SJCRH30 (cell line): ENCODE results near the gene ULBP1. TPM values are rescaled to one million over a fixed set of nuclear protein-coding genes. Genes with fewer than 3 reads are reported as not detected.
A peak's percentile ranks its signal among the peaks of the same experiment; 100 is the strongest.
"Not testable (repeated sequence)": the region's sequence is repeated elsewhere in the genome, so short reads cannot be mapped to it uniquely, and the experiment has no call there.

Source experiments
- DNase-seq, 2 experiments: peaks; one replicate each; pipeline ENCODE4 v3.0.0-alpha.2; 2015 to 2020
- H3K27ac ChIP-seq: fragments of 250-450 bp; sonication (Bioruptor Pico); 2 replicates; pipeline ENCODE4 v1.5.1; 2020; ENCODE audit warnings: mild to moderate bottlenecking, moderate library complexity
- H3K27me3 ChIP-seq: fragments of 250-450 bp; sonication (Bioruptor Pico); 2 replicates; pipeline ENCODE4 v1.5.1; 2020; ENCODE audit warnings: mild to moderate bottlenecking, moderate library complexity
- H3K36me3 ChIP-seq: fragments of 250-450 bp; sonication (Bioruptor Pico); 2 replicates; pipeline ENCODE4 v1.5.1; 2020; ENCODE audit warnings: mild to moderate bottlenecking, moderate library complexity
- H3K4me1 ChIP-seq: fragments of 250-450 bp; sonication (Bioruptor Pico); 2 replicates; pipeline ENCODE4 v1.5.1; 2020; ENCODE audit warnings: mild to moderate bottlenecking, moderate library complexity
- H3K4me3 ChIP-seq: fragments of 250-450 bp; sonication (Bioruptor Pico); 2 replicates; pipeline ENCODE4 v1.5.1; 2020; ENCODE audit warnings: mild to moderate bottlenecking, moderate library complexity
- H3K9me3 ChIP-seq: fragments of 250-450 bp; sonication (Bioruptor Pico); replicated peaks from 2 replicates; pipeline ENCODE4 v1.5.1; 2020; ENCODE audit warnings: mild to moderate bottlenecking, moderate library complexity
- total RNA-seq: library from RNA; depleted of rRNA; stranded (reverse); fragments of >200 nt; shearing (Covaris generic); gene quantifications from 2 replicates; pipeline ENCODE4 v1.2.3, GENCODE V29; 2014

Gene ULBP1
- total RNA-seq, 1 experiment from 2014 or later: 1.7 TPM

GRCh38 chr6:149990661-149991471, 27.1 kb downstream of the ULBP1 start:
- DNase-seq: peak; percentile 45 to 57
- H3K36me3 ChIP-seq: no peaks in the 10 kb centered on the region
- H3K4me3 ChIP-seq: peak overlapping the region; percentile 53
- no peak overlapping the region for H3K27ac ChIP-seq
- peaks cover 39% of the 10 kb centered on the region; the same call in 1 of the 2 replicates for H3K27me3 ChIP-seq
- H3K4me1 ChIP-seq: peaks cover 9% of the 10 kb centered on the region; the same call in 1 of the 2 replicates
- H3K9me3 ChIP-seq: no peaks in the 10 kb centered on the region; the same call in 1 of the 2 replicates

DNA sequence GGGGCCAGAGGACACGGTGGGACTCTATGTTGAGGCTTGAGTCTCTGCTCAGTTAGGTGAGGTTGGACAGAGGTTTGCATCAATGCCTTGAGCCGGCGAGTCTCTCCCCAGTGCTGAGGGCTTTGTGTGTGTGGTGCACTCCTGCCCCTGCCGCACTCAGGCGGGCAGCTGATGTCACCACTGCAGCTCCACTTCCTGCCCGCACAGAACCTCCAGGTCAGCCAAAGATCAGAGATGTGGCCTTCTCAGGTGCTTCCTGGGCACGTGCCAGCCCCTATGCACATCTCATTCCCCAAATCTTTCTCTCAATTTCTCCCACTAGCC, 27.7 kb downstream of the ULBP1 start:
- H3K9me3 ChIP-seq, H3K36me3 ChIP-seq, H3K27ac ChIP-seq: not testable (repeated sequence)
- Histone ChIP-seq H3K27me3 (peaks cover 34% of the 10 kb centered on the region; the same call in 1 of the 2 replicates), H3K4me1 (peaks cover 15% of the 10 kb centered on the region; the same call in 1 of the 2 replicates), H3K4me3 (peak overlapping the region; percentile 53)
- DNase-seq: peak in 1 of 2 experiments; percentile 43

DNA sequence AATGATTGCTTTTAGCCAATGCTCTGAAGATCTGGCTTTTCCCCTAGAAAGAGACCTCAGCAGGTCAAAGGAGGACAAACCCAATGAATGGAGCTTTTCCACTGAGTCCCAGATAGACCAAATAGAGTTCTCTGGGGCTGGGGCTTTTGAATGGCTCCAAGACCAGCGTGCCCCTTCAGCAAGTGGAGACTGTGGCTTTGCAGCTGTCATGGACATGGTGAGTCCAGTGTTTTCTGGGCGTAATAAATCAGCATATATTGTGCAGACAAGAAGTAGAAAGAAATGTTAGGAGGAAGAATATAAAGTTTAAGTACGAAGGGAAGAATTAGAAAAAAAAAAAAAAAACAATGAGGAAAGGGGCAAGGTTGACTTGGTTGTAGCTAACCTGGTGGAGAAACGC, 28.1 kb downstream of the ULBP1 start:
- Histone ChIP-seq H3K36me3 (no peaks in the 10 kb centered on the region), H3K27me3 (peaks cover 33% of the 10 kb centered on the region; the same call in 1 of the 2 replicates), H3K27ac (no peak overlapping the region), H3K9me3 (no peaks in the 10 kb centered on the region; the same call in 1 of the 2 replicates), H3K4me3 (no peak overlapping the region), H3K4me1 (peaks cover 17% of the 10 kb centered on the region; the same call in 1 of the 2 replicates)
- DNase-seq: peak in 1 of 2 experiments; percentile 29

GRCh38 chr6:149995235-149995750, 31.6 kb downstream of the ULBP1 start:
- Histone ChIP-seq H3K27me3 (peaks cover 8% of the 10 kb centered on the region; the same call in 1 of the 2 replicates), H3K4me1 (peaks cover 17% of the 10 kb centered on the region; the same call in 1 of the 2 replicates), H3K9me3 (no peaks in the 10 kb centered on the region), H3K27ac (no peak overlapping the region), H3K4me3 (no peak overlapping the region), H3K36me3 (no peaks in the 10 kb centered on the region)
- DNase-seq: no peak

DNA sequence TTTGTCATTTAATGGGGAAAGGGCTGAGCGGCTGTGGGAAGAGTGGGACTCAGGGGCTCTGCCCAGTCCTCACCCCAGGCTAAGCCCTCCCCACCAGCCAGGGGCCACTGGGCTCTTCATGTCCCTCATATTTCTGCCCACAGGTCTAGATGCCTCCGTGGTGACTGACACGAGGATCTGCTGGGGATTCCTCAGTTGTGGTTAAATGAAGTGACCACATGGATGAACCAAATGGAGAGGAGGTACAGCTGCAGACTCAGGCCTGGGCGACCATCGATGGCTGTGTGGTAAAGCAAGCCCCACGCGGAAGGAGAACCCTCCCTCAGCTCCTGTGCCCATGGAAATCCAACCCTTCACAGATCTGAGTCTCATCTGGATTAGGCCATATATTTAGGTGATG, 32.2 kb downstream of the ULBP1 start:
- DNase-seq: peak; percentile 52 to 53
- H3K4me1 ChIP-seq: peaks cover 17% of the 10 kb centered on the region; the same call in 1 of the 2 replicates
- peaks cover 3% of the 10 kb centered on the region; the same call in 1 of the 2 replicates for H3K27me3 ChIP-seq
- H3K36me3 ChIP-seq: no peaks in the 10 kb centered on the region
- no peak overlapping the region for H3K27ac ChIP-seq
- no peaks in the 10 kb centered on the region for H3K9me3 ChIP-seq
- no peak overlapping the region for H3K4me3 ChIP-seq

GRCh38 chr6:149999636-150000035, 35.9 kb downstream of the ULBP1 start:
- Histone ChIP-seq H3K27me3 (0 out of 2 replicates have a peak, but pooled peaks cover 3% of the 10 kb centered on the region), H3K4me1 (peaks cover 10% of the 10 kb centered on the region; the same call in 1 of the 2 replicates), H3K9me3 (no peaks in the 10 kb centered on the region), H3K36me3 (no peaks in the 10 kb centered on the region), H3K4me3 (no peak overlapping the region), H3K27ac (no peak overlapping the region)
- DNase-seq: no peak

GRCh38 chr6:150001295-150002008, 37.7 kb downstream of the ULBP1 start:
- Histone ChIP-seq H3K9me3 (no peaks in the 10 kb centered on the region), H3K27me3 (no peaks in the 10 kb centered on the region), H3K27ac (no peak overlapping the region), H3K4me1 (peaks cover 6% of the 10 kb centered on the region; the same call in 1 of the 2 replicates), H3K4me3 (no peak overlapping the region), H3K36me3 (no peaks in the 10 kb centered on the region)
- DNase-seq: no peak

GRCh38 chr6:150002710-150003109, 39.0 kb downstream of the ULBP1 start:
- H3K4me1 ChIP-seq: peaks cover 4% of the 10 kb centered on the region; the same call in 1 of the 2 replicates
- H3K9me3 ChIP-seq: no peaks in the 10 kb centered on the region
- H3K36me3 ChIP-seq: no peaks in the 10 kb centered on the region
- H3K27ac ChIP-seq: no peak overlapping the region
- no peaks in the 10 kb centered on the region for H3K27me3 ChIP-seq
- DNase-seq: no peak
- H3K4me3 ChIP-seq: no peak overlapping the region

DNA sequence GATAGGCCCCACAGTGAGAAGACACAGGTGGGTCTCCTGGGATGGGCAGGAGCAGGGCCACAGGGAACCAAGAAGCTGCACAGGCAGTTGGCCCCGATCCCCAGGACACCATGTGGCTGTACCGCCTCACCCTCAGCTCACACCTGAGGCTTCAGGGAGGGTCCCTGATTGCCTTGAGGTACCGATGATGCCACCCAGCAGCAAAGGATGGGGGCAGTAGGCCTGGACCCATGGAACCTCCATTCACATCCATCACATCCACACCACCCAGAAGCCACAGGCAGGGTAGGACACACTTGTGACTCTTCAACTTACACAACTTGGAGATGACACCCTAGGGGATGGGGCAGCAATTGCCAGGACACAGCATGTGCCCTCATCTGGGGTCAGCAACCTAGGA, 39.9 kb downstream of the ULBP1 start:
- not testable (repeated sequence) for H3K4me1 ChIP-seq, H3K27me3 ChIP-seq, H3K27ac ChIP-seq, H3K9me3 ChIP-seq, H3K36me3 ChIP-seq, H3K4me3 ChIP-seq, DNase-seq

DNA sequence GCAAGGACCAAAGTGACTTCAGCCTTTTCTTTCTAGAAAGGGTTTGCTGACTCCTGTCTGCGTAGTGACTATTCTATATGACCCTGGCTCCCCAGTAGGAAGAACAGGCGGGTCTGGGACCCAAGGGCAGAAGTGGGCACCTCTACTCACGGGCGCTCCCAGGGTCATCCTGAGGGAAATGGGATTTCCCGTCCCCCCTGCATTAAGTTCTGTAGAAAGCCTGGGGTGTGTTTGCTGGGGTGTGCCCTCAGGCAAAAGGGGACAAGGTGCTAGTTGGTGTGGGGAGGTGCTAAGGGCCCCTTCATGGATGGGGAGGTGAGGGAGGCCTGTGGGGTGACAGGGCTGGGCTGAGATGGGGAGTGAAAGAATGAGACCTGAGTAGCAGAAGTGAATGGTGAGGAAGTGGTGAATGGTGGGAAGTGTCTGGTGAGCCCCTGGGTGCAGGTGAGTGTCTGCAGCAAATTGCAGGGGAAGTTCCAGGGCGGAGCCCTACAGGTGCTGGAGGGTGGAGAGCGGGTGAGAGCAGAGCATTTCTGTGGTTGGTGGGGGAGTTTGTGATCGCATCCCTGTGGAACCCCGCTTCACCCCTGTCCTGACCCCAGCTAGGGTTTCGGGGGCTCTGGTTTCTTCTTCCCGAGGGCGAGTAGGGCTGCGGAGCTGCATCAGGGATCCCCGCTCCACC, 40.5 kb downstream of the ULBP1 start:
- Histone ChIP-seq H3K4me1 (peaks cover 4% of the 10 kb centered on the region; the same call in 1 of the 2 replicates), H3K27me3 (no peaks in the 10 kb centered on the region; the same call in 1 of the 2 replicates), H3K4me3 (peak overlapping the region; percentile 67), H3K27ac (no peak overlapping the region), H3K36me3 (no peaks in the 10 kb centered on the region), H3K9me3 (no peaks in the 10 kb centered on the region)
- DNase-seq: no peak

DNA sequence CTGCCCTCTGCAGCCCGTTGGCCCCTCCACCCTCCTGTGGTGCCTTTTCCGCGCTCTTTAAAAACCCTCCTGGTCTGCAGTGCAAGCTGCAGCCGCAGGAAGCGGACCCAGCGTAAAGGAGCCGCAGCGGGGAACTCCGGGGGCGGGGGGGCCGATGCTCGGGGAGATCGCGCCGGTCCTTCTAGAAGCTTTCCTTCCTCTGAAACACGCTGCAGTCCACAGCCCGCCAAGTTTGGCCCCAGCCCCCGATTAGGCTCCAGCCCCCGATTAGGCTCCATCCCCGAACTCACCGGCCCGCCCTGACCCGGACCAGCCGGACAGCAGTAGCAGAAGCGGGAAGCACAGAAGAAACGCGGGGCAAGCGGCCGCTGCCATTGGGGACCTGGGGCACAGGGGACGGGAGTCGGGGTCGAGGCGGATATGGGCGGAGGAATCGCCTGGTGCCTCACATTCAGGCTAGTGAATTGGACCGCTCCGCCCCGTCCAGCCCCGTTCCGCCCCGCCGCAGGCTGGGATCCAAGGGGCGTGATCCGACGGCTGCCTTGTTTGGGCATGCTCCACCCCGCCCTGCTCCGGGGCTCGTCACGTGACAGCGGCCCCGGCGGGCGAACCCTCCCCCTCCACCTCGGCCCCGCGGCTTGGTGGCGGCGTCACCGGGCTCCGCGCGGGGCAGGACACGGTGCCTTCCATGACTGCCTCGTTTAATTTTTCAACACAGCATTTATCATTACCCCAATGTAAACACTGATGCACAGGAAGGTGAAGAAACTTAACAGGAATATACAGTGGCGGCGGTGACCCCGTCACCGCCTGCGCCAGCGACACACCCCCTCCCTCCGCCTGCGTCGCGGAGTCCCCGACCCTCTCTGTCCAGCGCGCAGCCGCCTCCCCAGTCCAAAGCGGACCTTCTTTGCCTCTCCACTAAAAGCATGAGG, 41.3 kb downstream of the ULBP1 start:
- Histone ChIP-seq H3K4me1 (peaks cover 4% of the 10 kb centered on the region; the same call in 1 of the 2 replicates), H3K9me3 (no peaks in the 10 kb centered on the region), H3K36me3 (no peaks in the 10 kb centered on the region), H3K4me3 (peak overlapping the region; percentile 67), H3K27me3 (no peaks in the 10 kb centered on the region; the same call in 1 of the 2 replicates), H3K27ac (peak overlapping the region; percentile 28; the same call in 1 of the 2 replicates)
- peak; percentile 97 for DNase-seq

DNA sequence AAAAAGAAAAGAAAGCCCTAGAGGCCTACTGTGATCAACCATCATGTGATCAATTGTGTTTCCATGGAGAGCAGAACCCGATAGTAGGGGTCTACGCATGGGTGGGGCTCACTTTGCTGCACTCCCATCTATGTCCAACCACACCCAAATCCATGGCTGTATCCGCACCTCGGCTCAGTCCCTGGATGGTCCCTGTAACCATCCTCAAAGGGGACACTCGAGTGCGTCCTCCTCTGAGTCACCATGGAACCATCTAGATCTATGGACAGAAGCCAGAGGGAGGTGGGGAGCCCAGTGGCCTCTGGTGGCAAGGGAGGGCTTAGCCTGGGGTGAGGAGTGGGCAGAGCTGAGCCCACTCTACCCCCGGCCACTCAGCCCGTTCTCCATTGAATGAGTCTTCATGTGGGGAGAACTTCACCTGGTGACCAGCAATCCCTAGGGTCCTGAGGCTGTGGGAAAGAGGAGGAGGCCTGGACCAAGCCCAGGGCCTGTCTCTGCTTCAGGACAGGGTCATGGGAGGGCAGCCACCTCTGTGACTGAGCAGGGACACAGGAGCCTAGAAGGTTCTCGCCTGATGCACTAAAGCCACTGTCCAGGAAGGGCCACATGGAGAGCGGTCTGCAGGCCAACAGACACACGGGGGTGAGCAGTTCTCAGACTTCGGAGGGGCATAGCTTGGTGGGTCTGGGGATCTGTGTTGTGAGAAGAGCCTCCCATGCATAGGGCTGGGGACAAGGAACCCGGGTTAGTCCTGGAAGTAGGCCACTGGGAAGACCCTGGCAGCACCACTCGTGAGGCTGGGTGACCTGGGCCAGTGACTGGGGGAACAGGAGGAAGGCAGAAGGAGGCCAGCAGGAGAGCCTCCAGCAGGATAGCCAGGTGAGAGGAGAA, 42.3 kb downstream of the ULBP1 start:
- Histone ChIP-seq H3K4me1 (peaks cover 4% of the 10 kb centered on the region; the same call in 1 of the 2 replicates), H3K27ac (no peak overlapping the region; the same call in 1 of the 2 replicates), H3K36me3 (no peaks in the 10 kb centered on the region), H3K9me3 (no peaks in the 10 kb centered on the region), H3K4me3 (peak overlapping the region; percentile 67), H3K27me3 (no peaks in the 10 kb centered on the region; the same call in 1 of the 2 replicates)
- peak in 1 of 2 experiments; percentile 16 for DNase-seq
